ENCODE measurements around the gene LPCAT2. TPM values are rescaled to one million over a fixed set of nuclear protein-coding genes. Genes with fewer than 3 reads are reported as not detected.

Gene LPCAT2
- total RNA-seq, 2 donors from 2014 or later: 20.5 to 21.1 TPM

- no peak for TF ChIP-seq CTCF (IDR thresholded peaks at IDR 0.05)
- H3K27me3 ChIP-seq (replicated peaks; ENCODE audit: insufficient read depth): no peaks in the 10 kb centered on the region
- ATAC-seq (ENCODE audit: insufficient number of reproducible peaks, low FRiP score, low read depth): peak; percentile 80
- DNase-seq (ENCODE audit: low spot score): no peak
- H3K36me3 ChIP-seq: no peaks in the 10 kb centered on the region
- no peak overlapping the region for H3K4me3 ChIP-seq
- peak overlapping the region; percentile 34 to 66 for H3K27ac ChIP-seq
- peaks cover 10 to 14% of the 10 kb centered on the region in 2 donors for H3K4me1 ChIP-seq (ENCODE audit: control insufficient read depth in 1 of 2, low read depth in 2 of 2)
- no peaks in the 10 kb centered on the region for H3K9me3 ChIP-seq
Observed at GRCh38 chr16:55534756-55535155, 25.9 kb downstream of the LPCAT2 start.

DNA sequence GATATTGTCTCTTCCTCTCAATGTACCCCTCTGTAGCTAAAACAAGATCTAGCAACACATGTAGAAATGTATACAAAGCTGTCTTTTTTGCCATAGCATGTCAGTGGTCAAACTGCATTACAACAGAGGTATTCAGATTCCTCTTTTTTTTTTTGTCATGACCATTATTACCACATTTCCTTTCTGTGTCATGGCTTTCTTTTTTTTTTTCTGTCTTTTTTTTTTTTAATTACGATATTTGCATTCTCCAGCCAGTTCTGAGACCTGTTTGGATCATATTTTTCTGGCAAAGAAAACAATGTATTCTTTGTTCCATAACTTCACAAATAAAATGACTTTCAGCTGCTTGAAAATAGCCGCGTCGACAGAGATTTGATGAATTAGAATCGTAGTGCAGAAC is 30.2 kb downstream of the LPCAT2 start:
- TF ChIP-seq CTCF (IDR thresholded peaks at IDR 0.05): no peak
- Histone ChIP-seq H3K4me3 (no peak overlapping the region), H3K27ac (no peak overlapping the region), H3K27me3 (replicated peaks; ENCODE audit: insufficient read depth) (no peaks in the 10 kb centered on the region), H3K36me3 (no peaks in the 10 kb centered on the region), H3K4me1 (ENCODE audit: control insufficient read depth in 1 of 2, low read depth in 2 of 2) (peaks cover 10 to 14% of the 10 kb centered on the region in 2 donors), H3K9me3 (no peaks in the 10 kb centered on the region)
- DNase-seq (ENCODE audit: low spot score): no peak
- no peak for ATAC-seq (ENCODE audit: insufficient number of reproducible peaks, low FRiP score, low read depth)

GRCh38 chr16:55539488-55539887 is 30.6 kb downstream of the LPCAT2 start:
- no peaks in the 10 kb centered on the region for H3K36me3 ChIP-seq
- H3K4me1 ChIP-seq (ENCODE audit: control insufficient read depth in 1 of 2, low read depth in 2 of 2): peaks cover 10 to 14% of the 10 kb centered on the region in 2 donors
- no peak for ATAC-seq (ENCODE audit: insufficient number of reproducible peaks, low FRiP score, low read depth)
- no peaks in the 10 kb centered on the region for H3K27me3 ChIP-seq (replicated peaks; ENCODE audit: insufficient read depth)
- no peak overlapping the region for H3K27ac ChIP-seq
- H3K4me3 ChIP-seq: no peak overlapping the region
- no peak for DNase-seq (ENCODE audit: low spot score)
- no peaks in the 10 kb centered on the region for H3K9me3 ChIP-seq
- no peak for TF ChIP-seq CTCF (IDR thresholded peaks at IDR 0.05)

- no peak for TF ChIP-seq CTCF (IDR thresholded peaks at IDR 0.05)
- Histone ChIP-seq H3K4me3 (no peak overlapping the region), H3K27ac (no peak overlapping the region), H3K27me3 (replicated peaks; ENCODE audit: insufficient read depth) (no peaks in the 10 kb centered on the region), H3K9me3 (no peaks in the 10 kb centered on the region), H3K4me1 (ENCODE audit: control insufficient read depth in 1 of 2, low read depth in 2 of 2) (peaks cover 6 to 9% of the 10 kb centered on the region in 2 donors), H3K36me3 (no peaks in the 10 kb centered on the region)
- no peak for ATAC-seq (ENCODE audit: insufficient number of reproducible peaks, low FRiP score, low read depth)
- no peak for DNase-seq (ENCODE audit: low spot score)
Observed at GRCh38 chr16:55540221-55540620, 31.3 kb downstream of the LPCAT2 start.

- Histone ChIP-seq H3K4me3 (no peak overlapping the region), H3K27me3 (replicated peaks; ENCODE audit: insufficient read depth) (no peaks in the 10 kb centered on the region), H3K9me3 (no peaks in the 10 kb centered on the region), H3K36me3 (no peaks in the 10 kb centered on the region), H3K4me1 (ENCODE audit: control insufficient read depth in 1 of 2, low read depth in 2 of 2) (no peaks in the 10 kb centered on the region), H3K27ac (no peak overlapping the region)
- no peak for DNase-seq (ENCODE audit: low spot score)
- no peak for TF ChIP-seq CTCF (IDR thresholded peaks at IDR 0.05)
- no peak for ATAC-seq (ENCODE audit: insufficient number of reproducible peaks, low FRiP score, low read depth)
Observed at GRCh38 chr16:55542459-55543082, 33.7 kb downstream of the LPCAT2 start.

All from thoracic aorta (tissue), 2 donors.